GM19023 (cell line): Measurements from ENCODE around the gene CASS4.

Source experiments
- ATAC-seq: cut with Tn5 transposase; IDR thresholded peaks from one replicate; pipeline ENCODE4 v1.9.1; 2021; ENCODE audit warnings: mild to moderate bottlenecking, moderate library complexity; ENCODE audit not compliant: unreplicated experiment

The CASS4 gene

DNA sequence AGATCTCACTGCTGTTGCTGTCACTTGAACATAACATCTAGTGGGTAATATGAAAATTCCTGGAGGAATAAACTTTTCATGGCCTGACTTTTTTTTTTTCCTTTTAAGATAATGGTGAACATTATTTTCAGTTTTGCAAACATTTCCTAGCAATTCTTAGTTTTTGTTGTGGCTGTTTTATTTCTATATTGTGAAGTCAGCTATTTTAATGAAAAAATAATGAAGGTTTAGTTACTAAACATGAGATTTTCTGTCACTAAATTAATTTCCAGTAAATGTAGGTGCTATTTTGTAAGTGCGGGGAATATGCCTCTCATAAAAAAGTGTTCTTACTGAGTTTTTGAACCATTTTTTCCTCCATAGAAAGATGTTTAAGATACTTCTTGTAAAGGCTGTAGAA, 89.1 kb downstream of the CASS4 start:
- ATAC-seq: no peak

DNA sequence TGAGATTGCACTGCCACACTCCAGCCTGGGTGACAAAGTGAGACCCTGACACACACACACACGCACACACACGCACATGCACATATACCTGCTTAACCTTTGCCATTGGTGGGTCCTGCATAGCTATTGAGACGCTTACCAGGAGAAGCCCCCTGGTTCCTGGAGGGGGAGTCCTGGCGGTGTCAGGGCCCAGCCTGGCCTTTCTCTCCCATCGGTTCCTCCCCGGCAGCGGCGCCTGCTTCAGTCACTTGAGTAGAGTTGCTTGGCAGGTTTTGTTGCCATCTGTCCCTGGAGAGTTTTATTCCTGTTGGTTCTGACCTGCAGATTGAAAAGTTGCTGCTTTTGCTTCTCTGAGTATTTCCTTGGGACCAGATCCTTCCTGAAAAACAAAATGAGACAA, 91.9 kb downstream of the CASS4 start:
- ATAC-seq: no peak

DNA sequence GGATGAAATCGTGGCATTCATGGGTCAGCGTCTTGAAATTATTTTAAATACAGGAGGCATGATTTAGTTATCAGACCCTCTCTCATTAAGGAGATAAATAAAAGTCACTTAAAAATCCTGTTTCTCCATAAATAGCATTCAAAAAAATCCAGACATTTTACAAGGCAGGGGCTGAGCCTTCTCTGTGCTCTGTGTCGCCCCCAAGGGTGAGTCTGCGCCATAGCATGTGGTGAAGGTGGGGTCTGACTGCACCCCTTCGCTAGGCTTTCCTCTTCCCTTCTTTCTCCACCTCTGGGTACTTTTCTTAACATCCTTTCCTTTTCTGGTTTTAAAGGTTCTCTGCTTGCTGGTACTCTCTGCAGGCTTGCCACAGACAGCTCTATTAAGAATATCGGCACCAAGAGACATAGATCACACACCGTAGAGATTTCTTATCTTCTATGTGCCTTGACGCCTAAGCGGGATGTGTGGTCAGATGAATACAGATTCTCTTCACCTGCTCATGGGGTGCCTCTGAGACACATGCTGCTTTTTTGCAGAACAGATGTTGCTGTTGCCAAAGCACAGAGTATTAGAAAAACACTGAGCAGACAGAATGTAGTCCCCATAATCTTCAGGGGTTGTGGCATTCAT, 92.4 kb downstream of the CASS4 start:
- ATAC-seq: no peak

DNA sequence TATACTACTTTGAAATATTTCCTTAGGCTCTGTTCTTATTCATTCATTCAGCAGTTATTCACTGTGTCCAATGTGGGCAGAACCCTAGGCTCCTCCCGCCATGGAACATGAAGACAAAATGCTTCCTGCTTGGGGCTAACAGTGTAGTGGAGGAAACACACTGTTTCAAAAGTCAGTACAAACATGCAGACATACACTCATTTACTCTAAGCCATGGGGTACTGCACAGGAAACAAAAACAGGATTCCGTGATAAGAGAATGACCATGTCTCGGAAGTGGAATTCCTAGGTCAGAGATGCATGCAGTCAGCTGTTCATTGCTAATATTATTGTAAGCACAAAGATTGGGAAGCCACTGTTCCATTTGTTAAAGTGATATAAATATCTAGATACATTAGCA, 94.0 kb downstream of the CASS4 start:
- ATAC-seq: no peak
